H1 (cell line): Measurements from ENCODE around the gene RNASE7. TPM values are rescaled to one million over a fixed set of nuclear protein-coding genes. Genes with fewer than 3 reads are reported as not detected.

ENCODE experiments used
- CTCF ChIA-PET: fragments of 300-600 bp; sonication (Branson Sonifier 250); formaldehyde crosslinking; loops from one replicate; lab custom pipeline; 2021; ENCODE audit not compliant: partially characterized antibody; lab: Charles Lee
- POLR2A ChIA-PET: fragments of 300-600 bp; sonication (Branson Sonifier 250); formaldehyde crosslinking; loops from one replicate; lab custom pipeline; 2021; ENCODE audit warnings: inconsistent platforms; ENCODE audit not compliant: partially characterized antibody; lab: Charles Lee
- DNase-seq, 2 experiments: peaks; one replicate each; pipeline versions ENCODE4 v3.0.0 to v3.0.0-alpha.2; 2010 to 2022; ENCODE audit warnings: low spot score in 2 of 2, low read depth in 1 of 2, mixed read lengths in 1 of 2
- FAIRE-seq: peaks from 2 replicates; lab custom pipeline; 2011; peaks lifted over from hg19 to GRCh38; lab: Jason Lieb, UNC
- H2AFZ ChIP-seq: 2 replicates; pipeline ENCODE4 v1.8.1; 2012; ENCODE audit warnings: low read length, inconsistent platforms
- H2AK5ac ChIP-seq: 2 replicates; pipeline ENCODE4 v1.6.1; 2013; ENCODE audit warnings: low read depth, low read length
- H2BK120ac ChIP-seq: replicated peaks from 2 replicates; pipeline ENCODE3; 2013; ENCODE audit warnings: low read depth, low read length, inconsistent platforms
- H2BK12ac ChIP-seq: 2 replicates; pipeline ENCODE4 v1.6.1; 2013; ENCODE audit warnings: low read depth, low read length
- H2BK15ac ChIP-seq: 2 replicates; pipeline ENCODE4 v1.6.1; 2013; ENCODE audit warnings: low read length
- H2BK20ac ChIP-seq: 2 replicates; pipeline ENCODE4 v1.6.1; 2013; ENCODE audit warnings: low read length
- H2BK5ac ChIP-seq: 2 replicates; pipeline ENCODE4 v1.6.1; 2013; ENCODE audit warnings: low read depth, low read length
- H3K14ac ChIP-seq: 2 replicates; pipeline ENCODE4 v1.6.1; 2013; ENCODE audit warnings: inconsistent platforms; ENCODE audit not compliant: insufficient read length
- H3K18ac ChIP-seq: 2 replicates; pipeline ENCODE4 v1.6.1; 2013; ENCODE audit warnings: low read length; ENCODE audit errors: extremely low read depth
- H3K23ac ChIP-seq: 2 replicates; pipeline ENCODE4 v1.6.1; 2013; ENCODE audit warnings: inconsistent platforms; ENCODE audit not compliant: insufficient read length
- H3K23me2 ChIP-seq: 2 replicates; pipeline ENCODE4 v1.6.1; 2013; ENCODE audit warnings: low read depth, low read length
- H3K27ac ChIP-seq: 2 replicates; pipeline ENCODE4 v1.6.1; 2011; ENCODE audit warnings: low read depth, low read length, inconsistent platforms
- H3K27me3 ChIP-seq, 4 experiments: replicated peaks in 1 of 4; 1 replicate in 1 of 4; 2 replicates in 3 of 4; pipeline versions ENCODE4 v1.6.1 to v1.8.1; 2011 to 2013; ENCODE audit warnings: low read length in 3 of 4, mild to moderate bottlenecking in 3 of 4, inconsistent platforms in 2 of 4, mixed read lengths in 2 of 4, moderate library complexity in 1 of 4; ENCODE audit not compliant: control insufficient read depth in 3 of 4, insufficient read depth in 3 of 4; ENCODE audit errors: extremely low read depth in 1 of 4
- H3K36me3 ChIP-seq, 4 experiments: 2 replicates each; pipeline versions ENCODE4 v1.6.1 to v1.8.1; 2011 to 2013; ENCODE audit warnings: mild to moderate bottlenecking in 4 of 4, low read length in 3 of 4, moderate library complexity in 2 of 4, control low read depth in 1 of 4, inconsistent platforms in 1 of 4; ENCODE audit not compliant: insufficient read depth in 4 of 4, control insufficient read depth in 2 of 4
- H3K4ac ChIP-seq: replicated peaks from 2 replicates; pipeline ENCODE3; 2013; ENCODE audit warnings: low read length, low read depth, mixed read lengths, inconsistent platforms; ENCODE audit not compliant: insufficient read length
- H3K4me1 ChIP-seq, 4 experiments: replicated peaks in 1 of 4; 1 replicate in 1 of 4; 2 replicates in 3 of 4; pipeline versions ENCODE4 v1.6.1 to v1.8.1; 2011 to 2013; ENCODE audit warnings: low read length in 3 of 4, inconsistent platforms in 2 of 4, mixed read lengths in 1 of 4; ENCODE audit not compliant: insufficient read depth in 4 of 4, control insufficient read depth in 3 of 4
- H3K4me2 ChIP-seq, 2 experiments: 2 replicates each; pipeline versions ENCODE4 v1.6.1 to v1.8.1; 2011 to 2013; ENCODE audit warnings: low read depth in 2 of 2, low read length in 2 of 2, control low read depth in 1 of 2, inconsistent platforms in 1 of 2, mild to moderate bottlenecking in 1 of 2; ENCODE audit not compliant: insufficient read depth in 1 of 2
- H3K4me3 ChIP-seq, 4 experiments: fragments of 200-600, 300-600 bp in 1 of 4; sonication (generic), shearing (Covaris generic), sonication (Bioruptor Twin) in 1 of 4; 2 replicates each; pipeline versions ENCODE4 v1.5.1 to v1.8.1; 2011 to 2016; ENCODE audit warnings: low read length in 4 of 4, low read depth in 3 of 4, control low read depth in 2 of 4, inconsistent platforms in 2 of 4, mild to moderate bottlenecking in 2 of 4, mixed read lengths in 1 of 4, moderate library complexity in 1 of 4; ENCODE audit not compliant: insufficient read depth in 2 of 4; ENCODE audit errors: extremely low read depth in 1 of 4
- H3K56ac ChIP-seq: replicated peaks from 2 replicates; pipeline ENCODE3; 2013; ENCODE audit warnings: low read depth, mild to moderate bottlenecking, mixed read lengths, low read length, inconsistent platforms; ENCODE audit not compliant: insufficient read length
- H3K79me1 ChIP-seq: 2 replicates; pipeline ENCODE4 v1.6.1; 2013; ENCODE audit warnings: low read depth, low read length, control low read depth
- H3K79me2 ChIP-seq, 2 experiments: 2 replicates each; pipeline versions ENCODE4 v1.6.1 to v1.8.1; 2012 to 2013; ENCODE audit warnings: low read length in 2 of 2, mild to moderate bottlenecking in 2 of 2, inconsistent platforms in 1 of 2; ENCODE audit not compliant: insufficient read depth in 2 of 2, control insufficient read depth in 1 of 2
- H3K9ac ChIP-seq, 4 experiments: replicated peaks in 1 of 4; 1 replicate in 1 of 4; 2 replicates in 3 of 4; pipeline versions ENCODE4 v1.6.1 to v1.8.1; 2011 to 2013; ENCODE audit warnings: low read depth in 3 of 4, low read length in 3 of 4, control low read depth in 2 of 4, mild to moderate bottlenecking in 2 of 4, moderate library complexity in 2 of 4, inconsistent platforms in 1 of 4; ENCODE audit errors: extremely low read depth in 1 of 4
- H3K9me3 ChIP-seq, 2 experiments: 2 replicates each; pipeline versions ENCODE4 v1.6.1 to v1.8.1; 2012 to 2013; ENCODE audit warnings: mild to moderate bottlenecking in 2 of 2, moderate library complexity in 2 of 2, control low read depth in 1 of 2, inconsistent platforms in 1 of 2, low read depth in 1 of 2, low read length in 1 of 2, mixed read lengths in 1 of 2; ENCODE audit not compliant: insufficient read depth in 2 of 2
- H4K20me1 ChIP-seq, 2 experiments: replicated peaks in 1 of 2; 2 replicates each; pipeline versions ENCODE3 to v1.8.1; 2011 to 2013; ENCODE audit warnings: inconsistent platforms in 2 of 2, low read length in 2 of 2, mild to moderate bottlenecking in 1 of 2; ENCODE audit not compliant: insufficient read depth in 2 of 2, control insufficient read depth in 1 of 2
- H4K5ac ChIP-seq: 2 replicates; pipeline ENCODE4 v1.6.1; 2013; ENCODE audit warnings: low read length, low read depth, mixed read lengths, inconsistent platforms; ENCODE audit not compliant: insufficient read length
- H4K8ac ChIP-seq: 2 replicates; pipeline ENCODE4 v1.8.0; 2013; ENCODE audit warnings: mild to moderate bottlenecking, moderate library complexity, low read length, inconsistent platforms; ENCODE audit not compliant: insufficient read depth; ENCODE audit errors: extremely low read depth
- H4K91ac ChIP-seq: replicated peaks from 2 replicates; pipeline ENCODE3; 2013; ENCODE audit warnings: low read length, mixed read lengths, inconsistent platforms; ENCODE audit not compliant: insufficient read length
- BACH1 ChIP-seq: IDR thresholded peaks from 2 replicates; pipeline ENCODE4 v1.6.1; 2012; ENCODE audit warnings: low read length, improper control_type of control experiment
- CHD2 ChIP-seq: IDR thresholded peaks from 2 replicates; pipeline ENCODE4 v1.6.1; 2012; ENCODE audit warnings: low read length, improper control_type of control experiment
- EGR1 ChIP-seq: IDR thresholded peaks from 2 replicates; pipeline ENCODE4 v1.6.1; 2011; ENCODE audit warnings: low read depth, low read length, borderline replicate concordance
- KDM5A ChIP-seq: fragments of 200-600 bp; IDR thresholded peaks from 2 replicates; pipeline ENCODE4 v1.7.1; 2012; ENCODE audit warnings: mild to moderate bottlenecking, low read length, inconsistent platforms, mixed read lengths
- NANOG ChIP-seq: IDR thresholded peaks from 2 replicates; pipeline ENCODE4 v1.6.1; 2011; ENCODE audit warnings: low read length, low read depth, mild to moderate bottlenecking, inconsistent platforms; ENCODE audit not compliant: insufficient read depth, poor library complexity, severe bottlenecking
- NRF1 ChIP-seq: IDR thresholded peaks from 2 replicates; pipeline ENCODE4 v1.6.1; 2011; ENCODE audit warnings: mild to moderate bottlenecking, low read depth, low read length, improper control_type of control experiment
- RBBP5 ChIP-seq: IDR thresholded peaks from 2 replicates; pipeline ENCODE4 v1.7.1; 2012; ENCODE audit warnings: low read depth, mild to moderate bottlenecking, inconsistent platforms, low read length, moderate library complexity, borderline replicate concordance
- SAP30 ChIP-seq: fragments of 300-600 bp; sonication (generic); IDR thresholded peaks from 2 replicates; pipeline ENCODE4 v1.7.1; 2012; ENCODE audit warnings: low read length, moderate library complexity, mild to moderate bottlenecking, inconsistent platforms; ENCODE audit not compliant: insufficient read depth, insufficient replicate concordance
- SIX5 ChIP-seq: IDR thresholded peaks from 2 replicates; pipeline ENCODE4 v1.6.1; 2011; ENCODE audit warnings: mild to moderate bottlenecking, low read depth, low read length
- SP1 ChIP-seq: IDR thresholded peaks from 2 replicates; pipeline ENCODE4 v1.6.1; 2011; ENCODE audit warnings: low read depth, low read length
- SRF ChIP-seq: IDR thresholded peaks from 2 replicates; pipeline ENCODE4 v1.6.1; 2011; ENCODE audit warnings: mild to moderate bottlenecking, low read depth, low read length, moderate library complexity
- TAF1 ChIP-seq: IDR thresholded peaks from 2 replicates; pipeline ENCODE4 v1.6.1; 2011; ENCODE audit warnings: mild to moderate bottlenecking, low read depth, low read length
- TBP ChIP-seq: IDR thresholded peaks from 2 replicates; pipeline ENCODE4 v1.6.1; 2011; ENCODE audit warnings: low read depth, low read length, improper control_type of control experiment
- TEAD4 ChIP-seq: IDR thresholded peaks from 2 replicates; pipeline ENCODE4 v1.6.1; 2012; ENCODE audit warnings: low read depth, low read length, inconsistent platforms, mixed read lengths
- WGBS, 2 experiments: shearing (Covaris generic) in 1 of 2; methylation state at CpG; one replicate each; pipeline versions ENCODE4 v1.1.6 to v1.1.7; 2013 to 2015; ENCODE audit warnings: low lambda C conversion rate in 2 of 2, mixed read lengths in 2 of 2, inconsistent platforms in 1 of 2, low coverage in 1 of 2, missing lambda C conversion rate in 1 of 2; ENCODE audit not compliant: insufficient replicate concordance in 2 of 2, insufficient coverage in 1 of 2, insufficient read length in 1 of 2; ENCODE audit errors: extremely low coverage in 1 of 2, missing lambda C conversion rate in 1 of 2; 5-methylcytosine and 5-hydroxymethylcytosine counted together
- polyA plus RNA-seq, 7 experiments: library from polyadenylated mRNA; depleted of rRNA in 3 of 7; stranded (reverse) in 5 of 7; unstranded in 2 of 7; fragments of >200 nt in 5 of 7; fragments of 200-250 nt in 2 of 7; gene quantifications; 1 replicate in 5 of 7; 2 replicates in 1 of 7; 4 replicates in 1 of 7; pipeline versions ENCODE4 v1.2.1 to v1.2.3, GENCODE V29; 2011 to 2013; ENCODE audit warnings: missing spikeins in 2 of 7, mixed read lengths in 2 of 7
- total RNA-seq: library from RNA; stranded (reverse); fragmentation: NEBNext Ultra II Directional; extraction: Animal tissue kit (Norgen Biotek cat#: 25700); gene quantifications from 2 replicates; pipeline ENCODE4 v1.2.1, GENCODE V29; 2021

The RNASE7 gene
- total and polyA plus RNA-seq, 2 of the 8 experiments (the other 6 are each of a cell fraction or from before 2014, with no cell fraction given): not detected

GRCh38 chr14:21054123-21054767 lies 12.1 kb downstream of the RNASE7 start:
- H3K9ac ChIP-seq: no peak overlapping the region
- H2BK5ac ChIP-seq: no peak overlapping the region
- no peaks in the 10 kb centered on the region for H3K79me2 ChIP-seq
- H4K5ac ChIP-seq: no peak overlapping the region
- FAIRE-seq: no peak
- no peak overlapping the region for H2BK15ac ChIP-seq
- peaks cover 0 to 3% (median 0%) of the 10 kb centered on the region in 4 experiments; a peak in 2 of 7 replicates for H3K4me1 ChIP-seq
- no peak overlapping the region for H3K23ac ChIP-seq
- no peak overlapping the region for H2BK12ac ChIP-seq
- H3K4me2 ChIP-seq: no peak overlapping the region
- H2BK120ac ChIP-seq: no peak overlapping the region
- H2AK5ac ChIP-seq: no peak overlapping the region
- no peaks in the 10 kb centered on the region for H3K9me3 ChIP-seq
- H3K27me3 ChIP-seq: no peaks in the 10 kb centered on the region; a peak in 1 of 7 replicates
- H3K23me2 ChIP-seq: no peaks in the 10 kb centered on the region
- no peak overlapping the region for H3K14ac ChIP-seq
- H2AFZ ChIP-seq: no peak overlapping the region
- H3K4ac ChIP-seq: no peak overlapping the region
- no peak overlapping the region for H4K8ac ChIP-seq
- POLR2A ChIA-PET: interaction anchor here (0.8 to 1.2 kb wide), 3 partner anchors 17 to 37 kb away, joined by 3 to 4 read pairs (median 3); no protein-coding TSS in a partner anchor
- WGBS, 2 experiments: 89% methylated on average over 3 of the region's 3 CpGs; no CpG with 5 or more reads in 1 of the 2 experiments
- H4K20me1 ChIP-seq: no peaks in the 10 kb centered on the region
- H4K91ac ChIP-seq: no peak overlapping the region
- no peaks in the 10 kb centered on the region for H3K79me1 ChIP-seq
- H3K56ac ChIP-seq: no peak overlapping the region
- H3K36me3 ChIP-seq: no peaks in the 10 kb centered on the region
- no peak overlapping the region for H3K18ac ChIP-seq
- H2BK20ac ChIP-seq: no peak overlapping the region
- CTCF ChIA-PET: interaction anchor here (0.9 to 1.3 kb wide), 5 partner anchors 10 to 51 kb away, joined by 3 to 10 read pairs (median 3); no protein-coding TSS in a partner anchor
- H3K4me3 ChIP-seq: no peak overlapping the region
- H3K27ac ChIP-seq: no peak overlapping the region
- no peak for DNase-seq
- TF ChIP-seq NRF1 (no peak), KDM5A (no peak), TBP (no peak), SIX5 (no peak), EGR1 (no peak), BACH1 (no peak), TEAD4 (no peak), NANOG (no peak), SP1 (no peak), TAF1 (no peak), SRF (no peak), CHD2 (no peak), SAP30 (no peak), RBBP5 (no peak)
